ENCODE results near the gene TMEM18. TPM values are rescaled to one million over a fixed set of nuclear protein-coding genes. Genes with fewer than 3 reads are reported as not detected.

TMEM18 gene
- total RNA-seq, 1 donor from 2014 or later, result 7.3 TPM

DNA sequence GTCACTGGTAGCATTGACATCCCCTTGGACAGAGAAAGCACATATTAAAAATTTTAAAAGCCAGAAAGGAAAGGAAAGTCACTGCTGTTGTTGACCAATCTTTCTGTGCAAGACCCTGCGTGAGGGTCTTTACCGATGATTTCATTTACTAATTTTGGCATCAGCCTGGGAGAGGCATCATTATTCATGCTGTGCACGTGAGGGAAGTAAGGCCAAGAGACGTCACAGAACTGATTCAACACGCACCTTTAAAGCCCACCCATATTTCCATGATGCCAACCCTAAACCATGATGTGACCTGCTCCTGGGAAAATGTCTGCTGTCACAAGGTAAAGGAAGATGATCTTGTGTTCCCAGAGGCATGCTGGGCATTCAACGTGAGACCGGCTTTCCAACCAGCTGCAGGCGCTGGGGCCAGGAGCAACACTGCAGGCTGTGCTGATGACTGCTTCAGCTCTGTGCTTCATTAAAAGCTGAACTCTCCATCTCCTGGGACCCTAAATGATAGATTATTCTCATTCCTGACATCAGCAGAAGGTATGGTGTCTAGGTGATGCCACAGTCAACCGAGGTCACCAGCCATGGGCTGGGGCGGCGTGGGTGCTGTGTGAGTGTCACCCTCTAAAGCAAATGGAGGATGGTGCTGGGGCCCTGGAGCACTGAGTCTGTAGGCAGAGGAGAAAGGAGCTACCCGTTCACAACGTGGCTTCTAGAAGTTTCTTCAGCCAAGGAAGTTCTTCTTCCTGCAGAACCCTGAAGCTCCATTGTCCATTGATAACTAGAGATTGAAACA is 53.9 kb downstream of the TMEM18 start:
- no peak for DNase-seq (ENCODE audit: low spot score)

DNA sequence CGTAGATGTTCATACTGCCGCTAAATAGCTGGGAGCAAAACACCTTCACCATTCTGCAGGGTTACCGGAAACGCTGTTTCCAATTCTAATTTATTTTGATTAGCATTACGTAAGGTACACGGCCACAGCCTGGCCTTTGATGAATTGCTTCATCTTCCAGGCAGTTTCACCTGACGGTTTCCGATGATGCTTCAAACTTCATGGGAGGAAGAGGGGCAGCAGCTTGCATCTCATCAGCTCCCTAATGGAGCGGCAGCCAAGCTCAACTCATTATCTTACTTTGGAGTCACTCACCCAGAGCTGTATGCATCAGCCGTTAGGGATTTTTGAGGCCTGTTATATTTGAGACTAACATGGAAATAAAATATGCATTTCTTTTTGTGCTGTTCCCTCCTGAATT is 54.8 kb downstream of the TMEM18 start:
- DNase-seq (ENCODE audit: low spot score), result no peak
- ATAC-seq, result no peak

More for the DNA sequence above, 53.9 kb downstream of the TMEM18 start:
- ATAC-seq, result no peak

DNA sequence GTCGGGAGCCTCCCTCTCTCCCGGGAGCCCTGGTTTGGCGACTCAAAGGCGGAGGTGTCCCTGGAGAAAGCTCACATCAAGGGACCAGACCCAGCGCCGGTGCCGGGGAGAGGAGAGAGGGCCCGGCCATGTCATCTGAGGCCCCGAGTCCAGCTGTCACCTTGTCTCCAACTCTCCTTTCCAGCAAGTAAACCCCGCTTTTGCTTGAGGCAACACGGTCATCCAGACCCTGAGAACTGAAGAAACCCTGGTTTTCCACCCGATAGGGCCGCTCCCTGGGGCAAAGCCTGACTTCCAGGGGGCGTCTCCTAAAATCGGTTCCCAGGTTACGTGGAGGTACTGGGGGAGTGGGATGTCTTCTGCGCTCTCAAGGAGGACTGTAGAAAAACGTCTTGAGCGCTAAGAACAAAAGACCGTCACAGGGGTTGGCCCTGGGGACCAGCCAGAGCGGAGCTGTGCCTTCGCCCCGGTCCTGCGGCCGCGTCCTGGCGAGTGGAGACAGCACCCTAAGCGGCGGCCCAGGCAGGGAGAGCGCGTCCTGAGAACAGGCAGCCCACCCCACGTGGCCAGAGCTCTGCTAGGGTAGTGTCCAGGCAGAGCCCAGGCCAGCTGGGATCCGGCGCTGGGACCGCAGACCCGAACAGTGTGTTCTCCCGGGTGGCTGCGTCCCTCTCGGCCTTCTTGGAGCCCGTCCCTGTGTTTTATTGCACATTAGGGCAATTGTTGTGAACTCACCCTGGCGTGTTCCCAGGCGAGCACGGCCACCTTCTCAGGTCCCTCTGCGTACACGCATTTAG is 55.7 kb downstream of the TMEM18 start:
- DNase-seq (ENCODE audit: low spot score), result no peak
- no peak for ATAC-seq

DNA sequence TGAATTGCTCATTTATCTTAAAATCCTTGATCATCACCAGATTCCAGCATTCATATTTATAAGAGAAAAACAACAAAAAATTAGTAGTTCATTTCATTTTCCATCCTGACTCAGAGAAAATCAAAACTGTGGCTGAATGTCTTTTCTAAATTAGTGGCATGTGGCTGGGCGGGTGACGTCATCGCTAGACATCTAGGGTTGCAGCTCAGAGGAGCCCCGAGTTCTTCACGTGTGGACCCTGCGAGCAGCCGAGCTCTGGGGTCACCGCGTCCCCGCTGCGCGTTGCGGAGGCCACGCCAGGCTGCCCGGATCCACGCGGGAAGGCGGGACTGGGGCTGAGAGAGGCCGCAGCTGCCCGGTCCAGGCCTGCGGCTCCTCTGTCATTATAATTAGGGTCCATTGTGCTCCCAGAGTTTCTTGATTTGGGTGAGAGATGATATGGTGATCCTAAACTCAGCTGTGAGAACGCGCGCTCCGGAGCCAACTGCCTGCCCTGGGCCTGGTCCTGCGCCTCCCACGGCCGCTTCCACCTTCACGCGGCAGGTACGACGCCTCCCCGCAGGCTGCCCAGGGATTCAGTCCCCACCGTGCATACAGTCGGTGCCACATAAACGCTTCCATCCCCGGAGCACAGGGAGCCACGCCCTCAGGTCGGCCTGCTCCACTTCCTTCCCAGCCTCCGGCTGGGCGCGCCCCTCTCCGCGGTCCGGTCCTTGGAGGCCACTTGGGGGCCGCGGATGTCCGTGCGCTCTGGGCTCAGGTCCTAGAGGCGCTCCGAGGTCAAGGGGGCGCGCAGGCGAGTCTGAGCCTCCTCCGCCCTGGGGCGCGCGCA is 56.5 kb downstream of the TMEM18 start:
- ATAC-seq (no peak), DNase-seq (ENCODE audit: low spot score) (peak; percentile 24)

DNA sequence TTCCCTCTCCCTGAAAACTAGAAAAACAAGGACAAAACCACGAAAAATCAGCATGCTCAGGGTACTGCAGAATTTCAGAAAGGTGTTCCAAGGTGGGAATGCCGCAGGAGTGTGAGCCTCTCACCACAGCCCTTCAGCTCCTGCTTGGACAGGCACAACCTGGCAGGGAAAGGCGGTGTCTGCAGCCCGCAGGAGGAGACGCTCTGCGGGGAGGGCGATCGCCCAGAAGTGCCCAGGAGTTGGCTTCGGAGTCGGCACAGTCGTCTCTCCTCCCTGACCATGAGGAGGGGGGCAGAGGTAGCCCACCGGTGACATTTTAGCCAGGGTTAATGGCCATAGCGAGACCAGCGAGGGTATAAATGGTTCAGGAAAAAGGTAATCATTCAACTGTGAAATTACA is 57.2 kb downstream of the TMEM18 start:
- DNase-seq (ENCODE audit: low spot score) (peak; percentile 21), ATAC-seq (no peak)

DNA sequence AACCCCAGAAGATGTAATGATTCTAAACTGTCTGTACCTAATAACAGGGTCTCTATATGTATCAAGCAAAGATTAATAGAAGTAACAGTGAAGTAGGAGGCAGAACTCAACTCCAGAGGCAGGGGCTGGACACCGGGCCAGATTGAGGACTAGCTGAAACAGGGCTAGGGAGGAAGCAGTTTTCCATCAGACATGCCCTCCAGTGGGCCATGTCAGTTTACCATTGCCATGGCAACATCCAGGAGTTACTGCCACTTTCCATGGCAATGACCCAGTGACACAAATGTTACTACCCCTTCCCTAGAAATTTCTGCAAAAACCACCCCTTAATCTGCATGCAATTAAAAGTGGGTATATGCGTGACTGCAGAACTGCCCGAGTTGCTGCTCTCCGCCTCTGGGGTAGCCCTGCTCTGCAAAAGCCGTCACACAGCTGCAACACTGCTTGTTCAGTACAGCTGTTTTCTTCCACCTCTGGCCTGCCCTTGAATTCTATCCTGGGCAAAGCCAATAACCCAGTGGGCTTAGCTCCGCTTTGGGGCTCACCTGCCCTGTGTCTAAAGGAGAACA is 58.7 kb downstream of the TMEM18 start:
- no peak for ATAC-seq
- DNase-seq (ENCODE audit: low spot score), result peak; percentile 10

DNA sequence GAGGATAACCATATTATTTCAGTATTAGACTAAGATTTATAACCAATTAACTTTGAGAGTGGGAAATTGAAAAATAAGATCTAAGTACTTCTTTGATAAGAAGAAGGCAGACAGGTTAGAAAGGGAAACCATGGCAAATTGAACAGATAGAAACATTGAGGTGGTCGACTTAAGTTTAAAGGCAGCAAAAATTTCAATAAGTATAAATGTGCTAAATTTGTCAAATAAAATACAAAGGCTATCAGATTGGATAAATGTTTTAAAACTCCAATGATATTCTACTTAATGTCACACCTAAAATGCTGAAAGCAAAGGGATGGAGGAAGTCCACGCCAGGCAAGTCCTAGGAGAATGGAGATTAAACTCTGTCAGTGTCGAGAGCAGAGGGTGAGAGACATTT is 59.2 kb downstream of the TMEM18 start:
- DNase-seq (ENCODE audit: low spot score) (no peak), ATAC-seq (no peak)
